Measurements from ENCODE around the gene ANGPT4. TPM values are rescaled to one million over a fixed set of nuclear protein-coding genes. Genes with fewer than 3 reads are reported as not detected.

The ANGPT4 gene
- total and polyA plus RNA-seq, 5 donors: 0.06 to 0.14 (median 0.12) TPM; not detected in 2

- H3K4me3 ChIP-seq (ENCODE audit: low read length): no peak overlapping the region
- H3K4me1 ChIP-seq (ENCODE audit: control insufficient read depth, insufficient read depth, low read length): no peaks in the 10 kb centered on the region
- H3K27me3 ChIP-seq (ENCODE audit: control insufficient read depth, insufficient read depth): no peaks in the 10 kb centered on the region
- H3K9me3 ChIP-seq (ENCODE audit: control insufficient read depth, low read length): no peaks in the 10 kb centered on the region
- H3K27ac ChIP-seq (ENCODE audit: low read length): no peak overlapping the region
- WGBS: 92% methylated on average over 5 of the region's 5 CpGs
- DNase-seq (no peak), ATAC-seq (no peak)
- intact Hi-C loops (cut with DNase I): no loop called here
Measured at GRCh38 chr20:939606-940005, 23.5 kb upstream of the ANGPT4 start.

DNA sequence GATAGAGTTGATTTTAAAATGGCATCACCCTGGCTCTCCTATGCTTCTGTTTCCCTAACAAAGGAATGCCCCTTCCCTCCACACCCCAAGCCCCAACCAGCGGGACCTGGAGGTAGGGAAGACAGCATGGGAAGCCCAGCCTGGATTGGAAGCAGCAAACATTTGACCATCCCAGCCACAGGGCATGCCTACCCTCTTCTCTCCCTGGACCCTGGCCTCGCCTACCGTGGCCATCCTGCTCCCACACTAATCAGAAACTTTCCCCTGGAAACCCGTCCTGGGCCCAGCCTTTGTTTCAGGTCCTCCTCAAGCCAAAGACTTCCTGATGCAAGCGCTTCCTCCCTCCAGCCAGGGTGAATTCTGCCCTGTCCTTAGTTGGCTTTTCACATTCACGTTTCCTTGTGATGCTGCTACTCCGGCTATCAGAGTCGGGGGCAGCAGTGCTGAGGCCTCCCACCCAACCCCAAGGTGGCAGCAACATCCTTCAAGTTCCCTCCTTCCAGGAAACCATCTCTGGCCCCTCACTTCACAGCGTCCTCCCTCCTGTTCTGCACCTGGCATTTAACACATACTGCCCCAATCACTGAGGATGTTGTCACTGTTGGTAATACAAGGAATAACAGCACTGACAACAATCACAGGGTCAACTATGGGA is 18.2 kb upstream of the ANGPT4 start:
- Histone ChIP-seq H3K9me3 (ENCODE audit: control insufficient read depth, low read length) (no peaks in the 10 kb centered on the region), H3K27me3 (ENCODE audit: control insufficient read depth, insufficient read depth) (no peaks in the 10 kb centered on the region), H3K27ac (ENCODE audit: low read length) (no peak overlapping the region), H3K4me3 (ENCODE audit: low read length) (no peak overlapping the region), H3K4me1 (ENCODE audit: control insufficient read depth, insufficient read depth, low read length) (no peaks in the 10 kb centered on the region)
- WGBS: 50% methylated on average over 9 of the region's 9 CpGs
- intact Hi-C loops (cut with DNase I): no loop called here
- no peak for ATAC-seq
- no peak for DNase-seq

DNA sequence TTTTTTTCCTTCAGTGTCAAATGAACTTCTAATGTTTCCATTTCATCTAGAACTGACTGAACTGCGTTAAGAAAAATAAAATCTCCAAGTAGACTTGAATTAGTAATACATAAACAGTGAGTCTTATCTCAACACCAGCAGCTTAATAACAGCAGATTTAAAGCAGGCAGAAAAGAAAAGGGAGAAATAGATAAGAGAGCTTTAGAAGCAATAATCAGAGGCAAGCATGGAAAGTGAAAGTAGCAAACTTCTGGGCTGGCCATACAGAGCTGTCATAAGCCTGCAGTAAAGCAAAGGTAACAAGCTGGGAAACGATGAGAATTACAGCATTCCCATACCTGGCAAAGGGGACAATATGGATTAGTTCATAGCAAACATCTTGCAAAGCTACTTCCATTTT is 16.9 kb upstream of the ANGPT4 start:
- Histone ChIP-seq H3K9me3 (ENCODE audit: control insufficient read depth, low read length) (no peaks in the 10 kb centered on the region), H3K4me3 (ENCODE audit: low read length) (no peak overlapping the region), H3K27ac (ENCODE audit: low read length) (no peak overlapping the region), H3K4me1 (ENCODE audit: control insufficient read depth, insufficient read depth, low read length) (no peaks in the 10 kb centered on the region), H3K27me3 (ENCODE audit: control insufficient read depth, insufficient read depth) (no peaks in the 10 kb centered on the region)
- DNase-seq (no peak), ATAC-seq (no peak)
- WGBS: 91% methylated on average over 2 of the region's 2 CpGs
- intact Hi-C loops (cut with DNase I): no loop called here

- 40% methylated on average over 1 of the region's 1 CpG for WGBS
- Histone ChIP-seq H3K27ac (ENCODE audit: low read length) (no peak overlapping the region), H3K4me3 (ENCODE audit: low read length) (no peak overlapping the region), H3K9me3 (ENCODE audit: control insufficient read depth, low read length) (no peaks in the 10 kb centered on the region), H3K27me3 (ENCODE audit: control insufficient read depth, insufficient read depth) (no peaks in the 10 kb centered on the region), H3K4me1 (ENCODE audit: control insufficient read depth, insufficient read depth, low read length) (no peaks in the 10 kb centered on the region)
- ATAC-seq (no peak), DNase-seq (no peak)
- intact Hi-C loops (cut with DNase I): no loop called here
Measured at GRCh38 chr20:931401-931800, 15.3 kb upstream of the ANGPT4 start.

DNA sequence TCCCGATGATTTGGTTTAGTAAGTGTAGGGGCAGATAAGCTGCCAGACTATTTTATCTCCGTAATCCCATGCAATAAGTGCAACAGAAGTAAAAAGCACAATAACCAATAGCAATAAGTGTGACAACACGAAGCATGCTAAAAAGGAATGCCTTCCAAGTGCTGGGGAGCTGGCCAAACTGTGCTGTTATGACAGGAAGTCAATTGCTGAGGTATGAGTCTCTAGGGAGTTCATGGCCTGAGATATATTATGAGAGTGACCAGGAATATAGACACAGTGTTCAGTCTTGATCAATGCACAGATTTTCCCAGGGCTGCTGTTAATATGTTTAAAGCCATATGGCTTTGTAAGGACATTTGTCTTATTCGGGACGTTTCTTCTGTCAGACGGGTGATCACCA is 10.5 kb upstream of the ANGPT4 start:
- no peak overlapping the region for H3K27ac ChIP-seq (ENCODE audit: low read length)
- intact Hi-C loops (cut with DNase I): no loop called here
- DNase-seq (peak in 1 of 3 donors; percentile 60), ATAC-seq (no peak)
- no peak overlapping the region for H3K4me3 ChIP-seq (ENCODE audit: low read length)
- no peaks in the 10 kb centered on the region for H3K9me3 ChIP-seq (ENCODE audit: control insufficient read depth, low read length)
- H3K27me3 ChIP-seq (ENCODE audit: control insufficient read depth, insufficient read depth): no peaks in the 10 kb centered on the region
- H3K4me1 ChIP-seq (ENCODE audit: control insufficient read depth, insufficient read depth, low read length): no peaks in the 10 kb centered on the region
- 38% methylated on average over 6 of the region's 6 CpGs for WGBS

- Histone ChIP-seq H3K4me3 (ENCODE audit: low read length) (no peak overlapping the region), H3K9me3 (ENCODE audit: control insufficient read depth, low read length) (no peaks in the 10 kb centered on the region), H3K4me1 (ENCODE audit: control insufficient read depth, insufficient read depth, low read length) (no peaks in the 10 kb centered on the region), H3K27me3 (ENCODE audit: control insufficient read depth, insufficient read depth) (no peaks in the 10 kb centered on the region), H3K27ac (ENCODE audit: low read length) (no peak overlapping the region)
- intact Hi-C loops (cut with DNase I): no loop called here
- DNase-seq: no peak
- ATAC-seq: no peak
- WGBS: 87% methylated on average over 9 of the region's 9 CpGs
Measured at GRCh38 chr20:925516-925915, 9.4 kb upstream of the ANGPT4 start.

GRCh38 chr20:924639-925038 is 8.5 kb upstream of the ANGPT4 start:
- H3K9me3 ChIP-seq (ENCODE audit: control insufficient read depth, low read length): no peaks in the 10 kb centered on the region
- H3K27ac ChIP-seq (ENCODE audit: low read length): no peak overlapping the region
- DNase-seq (no peak), ATAC-seq (no peak)
- no peaks in the 10 kb centered on the region for H3K27me3 ChIP-seq (ENCODE audit: control insufficient read depth, insufficient read depth)
- H3K4me3 ChIP-seq (ENCODE audit: low read length): no peak overlapping the region
- no peaks in the 10 kb centered on the region for H3K4me1 ChIP-seq (ENCODE audit: control insufficient read depth, insufficient read depth, low read length)
- intact Hi-C loops (cut with DNase I): no loop called here

DNA sequence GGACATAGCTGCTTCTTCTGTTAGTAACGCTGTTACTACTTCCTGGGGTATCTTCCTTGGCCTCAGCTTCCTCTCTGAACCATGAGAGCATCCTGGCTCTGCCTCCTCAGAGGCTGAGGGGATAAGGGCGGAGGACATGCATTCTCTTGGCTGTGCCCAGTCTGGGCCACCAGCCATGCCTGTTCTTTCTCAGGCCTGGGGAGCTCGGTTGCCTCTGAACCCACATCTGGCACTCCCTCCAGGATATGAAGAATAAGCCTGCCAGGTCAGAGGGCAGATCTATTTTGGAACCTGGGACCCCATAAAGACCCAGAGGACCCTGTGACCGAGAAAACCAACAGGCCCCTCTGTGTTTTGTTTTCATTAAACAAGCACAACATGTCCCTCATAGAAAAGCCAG is 6.6 kb upstream of the ANGPT4 start:
- ATAC-seq: peak in 1 of 2 donors; percentile 76
- intact Hi-C loops (cut with DNase I): no loop called here

GRCh38 chr20:921068-921467 is 4.9 kb upstream of the ANGPT4 start:
- H3K27me3 ChIP-seq (ENCODE audit: control insufficient read depth, insufficient read depth): no peaks in the 10 kb centered on the region
- H3K27ac ChIP-seq (ENCODE audit: low read length): no peak overlapping the region
- no peaks in the 10 kb centered on the region for H3K9me3 ChIP-seq (ENCODE audit: control insufficient read depth, low read length)
- no peak for ATAC-seq
- DNase-seq: no peak
- intact Hi-C loops (cut with DNase I): no loop called here
- peaks cover under 1% of the 10 kb centered on the region for H3K4me1 ChIP-seq (ENCODE audit: control insufficient read depth, insufficient read depth, low read length)
- H3K4me3 ChIP-seq (ENCODE audit: low read length): no peak overlapping the region
- WGBS: 92% methylated on average over 5 of the region's 5 CpGs

More for the DNA sequence above, 6.6 kb upstream of the ANGPT4 start:
- no peaks in the 10 kb centered on the region for H3K27me3 ChIP-seq (ENCODE audit: control insufficient read depth, insufficient read depth)
- H3K4me3 ChIP-seq (ENCODE audit: low read length): no peak overlapping the region
- WGBS: 53% methylated on average over 4 of the region's 4 CpGs
- no peaks in the 10 kb centered on the region for H3K4me1 ChIP-seq (ENCODE audit: control insufficient read depth, insufficient read depth, low read length)
- no peaks in the 10 kb centered on the region for H3K9me3 ChIP-seq (ENCODE audit: control insufficient read depth, low read length)
- peak overlapping the region; percentile 34 for H3K27ac ChIP-seq (ENCODE audit: low read length)
- DNase-seq: peak in 1 of 3 donors; percentile 76

DNA sequence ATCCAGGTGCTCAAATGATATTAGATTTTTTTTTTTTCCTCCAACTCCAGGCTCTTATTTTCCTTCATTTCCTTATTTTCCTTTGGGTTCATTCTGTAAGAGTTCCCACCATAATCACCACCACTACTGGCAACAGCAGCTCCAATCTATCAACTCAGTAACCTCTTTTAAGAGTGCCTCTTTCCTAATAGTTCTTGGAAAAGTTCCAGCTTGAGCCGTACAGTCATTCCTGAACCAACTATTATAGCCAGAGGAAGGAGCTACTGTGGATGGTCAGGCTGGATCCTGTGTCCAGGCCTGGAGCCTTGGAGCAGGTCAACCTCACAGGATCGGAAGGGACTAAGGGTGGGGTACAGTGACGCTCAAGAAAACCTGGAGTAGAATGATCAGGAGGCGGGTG is 4.2 kb upstream of the ANGPT4 start:
- WGBS: 85% methylated on average over 4 of the region's 4 CpGs
- ATAC-seq (no peak), DNase-seq (no peak)
- H3K9me3 ChIP-seq (ENCODE audit: control insufficient read depth, low read length): no peaks in the 10 kb centered on the region
- intact Hi-C loops (cut with DNase I): no loop called here
- H3K27ac ChIP-seq (ENCODE audit: low read length): no peak overlapping the region
- H3K27me3 ChIP-seq (ENCODE audit: control insufficient read depth, insufficient read depth): no peaks in the 10 kb centered on the region
- no peak overlapping the region for H3K4me3 ChIP-seq (ENCODE audit: low read length)
- peaks cover 4% of the 10 kb centered on the region for H3K4me1 ChIP-seq (ENCODE audit: control insufficient read depth, insufficient read depth, low read length)

DNA sequence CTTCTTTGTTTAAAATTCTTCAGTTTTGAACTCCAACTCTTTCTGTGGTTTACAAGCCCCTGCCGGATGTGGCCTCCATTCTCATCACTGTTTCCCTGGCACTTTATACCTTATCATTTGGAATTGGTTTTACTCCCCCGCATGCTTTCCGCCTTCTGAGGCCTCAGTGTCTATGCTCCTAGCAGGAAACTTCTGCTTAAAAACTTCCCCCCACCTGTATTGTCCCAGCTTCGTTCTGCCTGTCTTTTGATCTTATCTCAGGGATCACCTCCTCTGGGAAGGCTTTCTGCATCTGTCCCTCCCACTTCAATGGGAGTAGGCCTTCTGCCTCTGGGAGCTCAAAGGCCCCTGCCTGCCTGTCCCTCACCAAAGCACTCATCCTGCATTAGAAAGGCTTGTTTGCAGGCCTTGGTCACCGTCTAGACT is 3.4 kb upstream of the ANGPT4 start:
- Histone ChIP-seq H3K27me3 (ENCODE audit: control insufficient read depth, insufficient read depth) (no peaks in the 10 kb centered on the region), H3K9me3 (ENCODE audit: control insufficient read depth, low read length) (no peaks in the 10 kb centered on the region), H3K4me3 (ENCODE audit: low read length) (no peak overlapping the region), H3K27ac (ENCODE audit: low read length) (no peak overlapping the region), H3K4me1 (ENCODE audit: control insufficient read depth, insufficient read depth, low read length) (peaks cover 4% of the 10 kb centered on the region)
- intact Hi-C loops (cut with DNase I): no loop called here
- DNase-seq: no peak
- 64% methylated on average over 5 of the region's 5 CpGs for WGBS
- no peak for ATAC-seq

GRCh38 chr20:917416-917815 is 1.3 kb upstream of the ANGPT4 start:
- intact Hi-C loops (cut with DNase I): no loop called here

More at GRCh38 chr20:917416-917815, 1.3 kb upstream of the ANGPT4 start:
- Histone ChIP-seq H3K9me3 (ENCODE audit: control insufficient read depth, low read length) (no peaks in the 10 kb centered on the region), H3K27ac (ENCODE audit: low read length) (no peak overlapping the region), H3K4me1 (ENCODE audit: control insufficient read depth, insufficient read depth, low read length) (peaks cover 4% of the 10 kb centered on the region), H3K27me3 (ENCODE audit: control insufficient read depth, insufficient read depth) (no peaks in the 10 kb centered on the region), H3K4me3 (ENCODE audit: low read length) (no peak overlapping the region)
- 73% methylated on average over 4 of the region's 4 CpGs for WGBS
- no peak for DNase-seq
- ATAC-seq: no peak
